8988T (cell line): ENCODE results near the gene P3H2.
"Not testable (repeated sequence)": the region's sequence is repeated elsewhere in the genome, so short reads cannot be mapped to it uniquely, and the experiment has no call there.

Source experiments
- DNase-seq: peaks from one replicate; pipeline ENCODE4 v3.0.0; 2011

P3H2 gene

GRCh38 chr3:190120269-190121060 is at the start of gene P3H2:
Gene P3H2 (minus strand): TSS chr3:190120897. CDS start chr3:190120731, 166 bp downstream.
- peak; percentile 95 for DNase-seq

GRCh38 chr3:190169877-190170276 is 49.2 kb upstream of the P3H2 start:
- DNase-seq, result no peak

- DNase-seq, result no peak
Observed at GRCh38 chr3:190169243-190169642, 48.5 kb upstream of the P3H2 start.

- DNase-seq, result no peak
Observed at GRCh38 chr3:190167936-190168680, 47.4 kb upstream of the P3H2 start.

GRCh38 chr3:190166948-190167347 is 46.3 kb upstream of the P3H2 start:
- no peak for DNase-seq

GRCh38 chr3:190165253-190165652 is 44.6 kb upstream of the P3H2 start:
- DNase-seq, result no peak

- not testable (repeated sequence) for DNase-seq
Observed at GRCh38 chr3:190162013-190162412, 41.3 kb upstream of the P3H2 start.

GRCh38 chr3:190159902-190160435 is 39.3 kb upstream of the P3H2 start:
- DNase-seq, result no peak

GRCh38 chr3:190158261-190158660 is 37.6 kb upstream of the P3H2 start:
- no peak for DNase-seq

GRCh38 chr3:190155752-190156151 is 35.1 kb upstream of the P3H2 start:
- no peak for DNase-seq

GRCh38 chr3:190150681-190151080 is 30.0 kb upstream of the P3H2 start:
- DNase-seq, result no peak

GRCh38 chr3:190149830-190150619 is 29.3 kb upstream of the P3H2 start:
- not testable (repeated sequence) for DNase-seq

GRCh38 chr3:190144793-190145192 is 24.1 kb upstream of the P3H2 start:
- not testable (repeated sequence) for DNase-seq

GRCh38 chr3:190142041-190142440 is 21.3 kb upstream of the P3H2 start:
- DNase-seq, result no peak

- DNase-seq, result no peak
Observed at GRCh38 chr3:190139365-190139764, 18.7 kb upstream of the P3H2 start.

- DNase-seq, result no peak
Observed at GRCh38 chr3:190132371-190132770, 11.7 kb upstream of the P3H2 start.

- no peak for DNase-seq
Observed at GRCh38 chr3:190131329-190131728, 10.6 kb upstream of the P3H2 start.

- DNase-seq, result no peak
Observed at GRCh38 chr3:190130696-190131095, 10.0 kb upstream of the P3H2 start.

- DNase-seq, result no peak
Observed at GRCh38 chr3:190130037-190130436, 9.3 kb upstream of the P3H2 start.

GRCh38 chr3:190127797-190128196 is 7.1 kb upstream of the P3H2 start:
- no peak for DNase-seq

- no peak for DNase-seq
Observed at GRCh38 chr3:190127195-190127594, 6.5 kb upstream of the P3H2 start.

- DNase-seq, result no peak
Observed at GRCh38 chr3:190125436-190126068, 4.9 kb upstream of the P3H2 start.

GRCh38 chr3:190124067-190124466 is 3.4 kb upstream of the P3H2 start:
- no peak for DNase-seq
